Progenitor cell of endocrine pancreas (in vitro differentiated cells): ENCODE data around the gene RPS6KL1. TPM values are rescaled to one million over a fixed set of nuclear protein-coding genes. Genes with fewer than 3 reads are reported as not detected.
A peak's percentile ranks its signal among the peaks of the same experiment; 100 is the strongest.
"Not testable (repeated sequence)": the region's sequence is repeated elsewhere in the genome, so short reads cannot be mapped to it uniquely, and the experiment has no call there.

Experiments
- DNase-seq: peaks from one replicate; pipeline ENCODE4 v3.0.0; 2021; ENCODE audit warnings: low spot score; ENCODE audit not compliant: unreplicated experiment
- H3K27ac Mint-ChIP-seq: 2 replicates; pipeline ENCODE4 v1.8.0; 2021; ENCODE audit warnings: mild to moderate bottlenecking, moderate library complexity, mixed read lengths
- H3K27me3 Mint-ChIP-seq: 2 replicates; pipeline ENCODE4 v1.8.0; 2021; ENCODE audit warnings: mixed read lengths
- H3K36me3 Mint-ChIP-seq: 2 replicates; pipeline ENCODE4 v1.8.0; 2022; ENCODE audit warnings: mixed read lengths; ENCODE audit not compliant: insufficient read depth
- H3K4me1 Mint-ChIP-seq: 2 replicates; pipeline ENCODE4 v1.8.0; 2021; ENCODE audit warnings: low read depth, mixed read lengths
- H3K4me3 Mint-ChIP-seq: 2 replicates; pipeline ENCODE4 v1.8.0; 2021; ENCODE audit warnings: low read depth, mild to moderate bottlenecking, moderate library complexity, mixed read lengths
- H3K9me3 Mint-ChIP-seq: 2 replicates; pipeline ENCODE4 v1.8.0; 2021; ENCODE audit warnings: low read depth, mixed read lengths
- CTCF ChIP-seq: fragments of 200-600 bp; sonication (generic); IDR thresholded peaks from one replicate; pipeline ENCODE4 v1.5.0; 2021; ENCODE audit warnings: antibody characterized with exemption, mild to moderate bottlenecking; ENCODE audit not compliant: unreplicated experiment
- total RNA-seq: library from RNA; stranded (reverse); gene quantifications from 2 replicates; pipeline ENCODE4 v1.2.1, GENCODE V29; 2021

The RPS6KL1 gene
- total RNA-seq, 1 donor from 2014 or later: 3.5 TPM

- peaks cover 84% of the 10 kb centered on the region for H3K27me3 Mint-ChIP-seq
- H3K4me1 Mint-ChIP-seq: no peaks in the 10 kb centered on the region
- no peak overlapping the region for H3K4me3 Mint-ChIP-seq
- H3K36me3 Mint-ChIP-seq: no peaks in the 10 kb centered on the region
- TF ChIP-seq CTCF: no peak
- H3K27ac Mint-ChIP-seq: peak overlapping the region; percentile 0
- no peaks in the 10 kb centered on the region for H3K9me3 Mint-ChIP-seq
- no peak for DNase-seq
Measured at GRCh38 chr14:74932401-74932901, 9.4 kb upstream of the RPS6KL1 start.

DNA sequence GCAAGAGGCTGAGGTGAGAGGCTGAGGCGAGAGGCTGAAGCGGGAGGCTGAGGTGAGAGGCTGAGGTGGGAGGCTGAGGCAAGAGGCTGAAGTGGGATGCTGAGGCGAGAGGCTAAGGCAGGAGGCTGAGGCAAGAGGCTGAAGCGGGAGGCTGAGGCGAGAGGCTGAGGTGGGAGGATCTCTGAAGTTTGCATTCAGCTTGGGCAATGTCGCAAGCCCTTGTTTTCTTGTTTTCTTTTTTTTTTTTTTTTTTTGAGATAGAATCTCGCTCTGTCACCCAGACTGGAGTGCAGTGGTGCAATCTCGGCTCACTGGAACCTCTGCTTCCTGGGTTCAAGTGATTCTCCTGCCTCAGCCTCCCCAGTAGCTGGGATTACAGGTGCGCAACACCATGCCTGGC lies 8.7 kb upstream of the RPS6KL1 start:
- not testable (repeated sequence) for H3K4me3 Mint-ChIP-seq, H3K9me3 Mint-ChIP-seq, DNase-seq, H3K4me1 Mint-ChIP-seq, H3K36me3 Mint-ChIP-seq
- Mint-ChIP-seq H3K27ac (peak overlapping the region; percentile 29), H3K27me3 (peaks cover 84% of the 10 kb centered on the region)

DNA sequence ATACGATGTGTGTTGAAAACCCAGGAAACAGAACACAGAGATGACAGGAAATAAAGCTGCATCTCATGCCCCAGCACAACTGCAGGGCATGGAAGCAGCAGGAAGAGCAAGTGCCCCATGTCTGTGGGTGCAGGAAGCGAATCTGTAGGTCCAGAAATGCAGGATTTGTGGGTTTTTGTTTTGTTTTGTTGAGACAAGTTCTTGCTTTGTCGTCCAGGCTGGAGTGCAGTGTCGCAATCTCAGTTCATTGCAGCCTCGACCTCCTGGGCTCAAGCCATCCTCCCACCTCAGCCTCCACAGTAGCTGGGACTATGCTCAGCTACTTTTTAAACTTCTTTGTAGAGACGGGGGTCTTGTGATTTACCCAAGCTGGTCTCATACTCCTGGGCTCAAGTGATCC lies 6.2 kb upstream of the RPS6KL1 start:
- Mint-ChIP-seq H3K27ac (no peak overlapping the region), H3K36me3 (no peaks in the 10 kb centered on the region), H3K27me3 (peaks cover 83% of the 10 kb centered on the region), H3K4me1 (peaks cover 4% of the 10 kb centered on the region), H3K4me3 (no peak overlapping the region), H3K9me3 (no peaks in the 10 kb centered on the region)
- no peak for DNase-seq
- no peak for TF ChIP-seq CTCF

DNA sequence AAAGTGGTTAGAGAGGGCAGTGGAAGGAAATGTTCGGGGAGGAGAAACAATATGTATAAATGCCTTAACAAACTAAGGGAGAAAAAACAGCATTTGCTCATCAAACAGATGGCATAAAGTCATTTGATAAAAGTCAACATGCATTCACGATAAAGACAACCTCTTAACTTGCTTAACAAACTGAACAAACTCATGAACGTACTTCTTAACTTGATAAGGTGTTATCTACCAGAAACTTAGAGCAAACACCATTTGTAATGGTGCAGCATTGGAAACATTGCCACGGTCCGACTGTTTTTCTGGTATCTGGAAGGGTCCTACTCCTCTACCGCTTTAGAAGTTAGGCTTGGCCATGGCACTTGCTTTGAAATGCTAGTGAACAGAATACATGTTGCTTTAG lies 4.2 kb upstream of the RPS6KL1 start:
- Mint-ChIP-seq H3K36me3 (no peaks in the 10 kb centered on the region), H3K27me3 (peaks cover 78% of the 10 kb centered on the region), H3K9me3 (no peaks in the 10 kb centered on the region), H3K4me1 (peaks cover 5% of the 10 kb centered on the region), H3K27ac (no peak overlapping the region), H3K4me3 (no peak overlapping the region)
- no peak for TF ChIP-seq CTCF
- DNase-seq: no peak

DNA sequence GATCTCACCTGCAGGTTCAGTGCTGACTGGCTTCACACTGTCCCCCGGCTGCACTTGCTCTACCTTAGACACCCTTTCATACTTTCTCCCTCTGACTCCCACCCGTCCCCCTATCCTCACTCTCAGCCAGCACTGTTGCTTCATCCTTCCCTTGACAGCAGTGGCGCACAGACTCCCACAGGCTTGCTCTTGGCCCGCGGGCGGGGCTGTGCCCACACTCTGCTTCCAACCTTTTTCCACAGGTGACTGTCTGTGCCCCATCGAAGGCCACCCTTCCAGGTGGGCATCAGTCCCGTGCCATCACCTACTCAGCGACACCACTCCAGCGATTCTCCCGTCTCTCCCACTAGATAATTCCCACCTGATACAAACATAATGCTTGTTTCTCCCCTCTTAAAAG lies 1.0 kb upstream of the RPS6KL1 start:
- no peaks in the 10 kb centered on the region for H3K9me3 Mint-ChIP-seq
- H3K4me1 Mint-ChIP-seq: peaks cover 5% of the 10 kb centered on the region
- no peak for DNase-seq
- H3K27ac Mint-ChIP-seq: no peak overlapping the region
- H3K4me3 Mint-ChIP-seq: no peak overlapping the region
- peaks cover 79% of the 10 kb centered on the region for H3K27me3 Mint-ChIP-seq
- TF ChIP-seq CTCF: no peak
- no peaks in the 10 kb centered on the region for H3K36me3 Mint-ChIP-seq

- DNase-seq: no peak
- Mint-ChIP-seq H3K27ac (no peak overlapping the region), H3K4me1 (peaks cover 4% of the 10 kb centered on the region), H3K9me3 (no peaks in the 10 kb centered on the region), H3K4me3 (peak overlapping the region; percentile 73), H3K36me3 (no peaks in the 10 kb centered on the region), H3K27me3 (peaks cover 80% of the 10 kb centered on the region)
- no peak for TF ChIP-seq CTCF
Measured at GRCh38 chr14:74921987-74922751, 891 bp downstream of the RPS6KL1 start.
